Keratinocyte (primary cell): ENCODE results near the gene OAT.

Experiments
- CTCF ChIP-seq, 3 experiments: IDR thresholded peaks in 1 of 3; conservative IDR thresholded peaks in 1 of 3; optimal IDR thresholded peaks in 1 of 3; 2 replicates in 2 of 3; 3 replicates in 1 of 3; pipeline versions ENCODE3 to v1.5.1; 2011; ENCODE audit warnings: low read length in 3 of 3, mild to moderate bottlenecking in 3 of 3, moderate library complexity in 2 of 3, control low read depth in 1 of 3, inconsistent platforms in 1 of 3; ENCODE audit not compliant: insufficient read depth in 2 of 3; ENCODE audit errors: extremely low read depth in 1 of 3
- EZH2 ChIP-seq: IDR thresholded peaks from one replicate; pipeline ENCODE4 v1.6.1; 2012; ENCODE audit warnings: inconsistent platforms, mild to moderate bottlenecking, low read length, moderate library complexity

GRCh38 chr10:124422742-124423141 is 4.0 kb upstream of the OAT start:
- no peak for TF ChIP-seq CTCF (optimal IDR thresholded peaks at IDR 0.05 in 1 of 3, IDR thresholded peaks at IDR 0.05 in 1 of 3, conservative IDR thresholded peaks at IDR 0.05 in 1 of 3; ENCODE audit: extremely low read depth in 1 of 3, insufficient read depth in 2 of 3, low read length in 3 of 3)
- TF ChIP-seq EZH2 = no peak
